Testis (tissue), 3 donors: ENCODE results near the gene MACROD2. TPM values are rescaled to one million over a fixed set of nuclear protein-coding genes. Genes with fewer than 3 reads are reported as not detected.

Experiments
- DNase-seq: peaks from one replicate; pipeline ENCODE4 v3.0.0-alpha.2; 2019
- H3K27ac ChIP-seq, 2 donors: fragments of 200-600 bp; sonication (generic); one replicate each; pipeline ENCODE4 v1.5.1; 2019
- H3K27me3 ChIP-seq: fragments of 200-600 bp; sonication (generic); one replicate; pipeline ENCODE4 v1.5.1; 2019
- H3K36me3 ChIP-seq: fragments of 200-600 bp; sonication (generic); one replicate; pipeline ENCODE4 v1.5.1; 2017; ENCODE audit warnings: low read depth; ENCODE audit errors: missing control alignments
- H3K4me1 ChIP-seq: fragments of 200-600 bp; sonication (generic); one replicate; pipeline ENCODE4 v1.5.1; 2019
- H3K4me3 ChIP-seq, 2 donors: fragments of 200-600 bp; sonication (generic); one replicate each; pipeline ENCODE4 v1.5.1; 2017 to 2019
- H3K9me3 ChIP-seq: fragments of 200-600 bp; sonication (generic); one replicate; pipeline ENCODE4 v1.5.1; 2017
- POLR2A ChIP-seq: fragments of 450-650 bp; IDR thresholded peaks from one replicate; pipeline ENCODE4 v1.6.1; 2017; ENCODE audit warnings: antibody characterized with exemption, mild to moderate bottlenecking, moderate library complexity
- WGBS, 2 donors: methylation state at CpG; one replicate each; pipeline ENCODE4 v1.1.5; 2018; 5-methylcytosine and 5-hydroxymethylcytosine counted together
- intact Hi-C: fragments of 100-400 bp; cut with DNase I; formaldehyde crosslinking; loops from one replicate; pipeline ENCODE4 v1.15.1; 2023; ENCODE audit warnings: low total_unique reads
- polyA plus RNA-seq: library from polyadenylated mRNA; stranded (reverse); fragments of 350-450 nt; fragmentation: Illumina TruSeq; extraction: RNeasy Lipid Tissue Mini Kit (QIAGEN cat#74804); gene quantifications from one replicate; pipeline ENCODE4 v1.2.3, GENCODE V29; 2014; ENCODE audit warnings: low read depth, low replicate concordance; ENCODE audit not compliant: insufficient read depth
- total RNA-seq, 2 donors: library from RNA; depleted of rRNA; stranded (reverse); fragments of >200 nt; gene quantifications; one replicate each; pipeline ENCODE4 v1.2.3, GENCODE V29; 2016
- TF ChIP-seq, protein P1 (sequence below), 3 experiments: fragments of 450-650 bp in 2 of 3; fragments of 200-600 bp in 1 of 3; sonication (generic) in 1 of 3; IDR thresholded peaks; one replicate each; pipeline ENCODE4 v1.5.1; 2016 to 2019; ENCODE audit warnings: antibody characterized with exemption in 3 of 3, mild to moderate bottlenecking in 2 of 3, moderate library complexity in 1 of 3

The MACROD2 gene
- total and polyA plus RNA-seq, 3 donors from 2014 or later = 12.6 to 20.6 (median 16.8) TPM

DNA sequence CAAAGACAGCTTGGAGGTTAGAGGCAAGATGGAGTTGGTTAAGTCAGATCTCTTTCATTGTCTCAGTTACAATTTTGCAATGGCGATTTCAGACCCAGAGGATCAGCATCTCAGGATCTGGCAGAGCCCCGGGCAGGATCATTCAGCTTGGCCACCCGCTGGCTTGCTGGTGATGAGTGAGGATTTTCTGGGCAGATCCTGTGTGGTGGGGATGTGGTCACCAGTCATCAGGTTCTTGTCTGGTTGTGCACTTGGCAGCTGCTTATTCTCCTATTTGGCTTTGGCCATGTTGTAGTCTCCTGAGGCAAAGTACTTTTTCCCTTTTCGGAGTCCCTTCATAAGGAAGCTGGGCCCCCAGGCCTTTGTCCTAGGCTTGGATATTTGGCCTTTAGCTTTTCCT lies 1624.0 kb downstream of the MACROD2 start:
- 84 to 100% methylated on average over 4 of the region's 4 CpGs for WGBS, 2 donors
- Histone ChIP-seq H3K4me1 (no peaks in the 10 kb centered on the region), H3K9me3 (no peaks in the 10 kb centered on the region), H3K4me3 (no peak overlapping the region), H3K27ac (no peak overlapping the region), H3K36me3 (no peaks in the 10 kb centered on the region), H3K27me3 (no peaks in the 10 kb centered on the region)
- intact Hi-C loops = no loop called here
- TF ChIP-seq, protein P1, sequence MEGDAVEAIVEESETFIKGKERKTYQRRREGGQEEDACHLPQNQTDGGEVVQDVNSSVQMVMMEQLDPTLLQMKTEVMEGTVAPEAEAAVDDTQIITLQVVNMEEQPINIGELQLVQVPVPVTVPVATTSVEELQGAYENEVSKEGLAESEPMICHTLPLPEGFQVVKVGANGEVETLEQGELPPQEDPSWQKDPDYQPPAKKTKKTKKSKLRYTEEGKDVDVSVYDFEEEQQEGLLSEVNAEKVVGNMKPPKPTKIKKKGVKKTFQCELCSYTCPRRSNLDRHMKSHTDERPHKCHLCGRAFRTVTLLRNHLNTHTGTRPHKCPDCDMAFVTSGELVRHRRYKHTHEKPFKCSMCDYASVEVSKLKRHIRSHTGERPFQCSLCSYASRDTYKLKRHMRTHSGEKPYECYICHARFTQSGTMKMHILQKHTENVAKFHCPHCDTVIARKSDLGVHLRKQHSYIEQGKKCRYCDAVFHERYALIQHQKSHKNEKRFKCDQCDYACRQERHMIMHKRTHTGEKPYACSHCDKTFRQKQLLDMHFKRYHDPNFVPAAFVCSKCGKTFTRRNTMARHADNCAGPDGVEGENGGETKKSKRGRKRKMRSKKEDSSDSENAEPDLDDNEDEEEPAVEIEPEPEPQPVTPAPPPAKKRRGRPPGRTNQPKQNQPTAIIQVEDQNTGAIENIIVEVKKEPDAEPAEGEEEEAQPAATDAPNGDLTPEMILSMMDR (IDR thresholded peaks at IDR 0.05) = no peak
- TF ChIP-seq POLR2A = no peak
- DNase-seq = no peak

DNA sequence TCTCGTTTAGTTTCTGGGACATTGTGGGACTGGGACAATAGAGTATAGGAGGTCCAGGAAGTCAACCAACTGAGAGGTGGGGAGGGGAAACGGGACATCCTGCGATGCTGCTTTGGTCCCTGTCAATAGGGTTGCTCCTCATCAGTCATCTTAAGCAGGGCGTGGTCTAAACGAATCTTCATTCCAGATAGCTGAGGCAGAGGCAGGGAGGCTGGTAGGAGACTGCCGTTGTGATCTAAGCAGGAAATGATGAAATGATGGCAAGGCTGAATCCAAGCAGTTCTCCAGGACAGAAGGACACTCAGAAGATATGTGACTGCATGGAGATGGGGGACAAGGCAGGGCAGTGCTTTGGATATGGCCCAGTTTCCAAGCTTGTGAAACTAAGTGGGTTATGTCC lies 1624.5 kb downstream of the MACROD2 start:
- Histone ChIP-seq H3K4me3 (no peak overlapping the region), H3K9me3 (no peaks in the 10 kb centered on the region), H3K27me3 (no peaks in the 10 kb centered on the region), H3K4me1 (no peaks in the 10 kb centered on the region), H3K36me3 (no peaks in the 10 kb centered on the region), H3K27ac (no peak overlapping the region)
- intact Hi-C loops = no loop called here
- WGBS, 2 donors = 88 to 91% methylated on average over 6 of the region's 6 CpGs
- TF ChIP-seq, protein P1 (IDR thresholded peaks at IDR 0.05) = no peak
- TF ChIP-seq POLR2A = no peak
- DNase-seq = no peak

DNA sequence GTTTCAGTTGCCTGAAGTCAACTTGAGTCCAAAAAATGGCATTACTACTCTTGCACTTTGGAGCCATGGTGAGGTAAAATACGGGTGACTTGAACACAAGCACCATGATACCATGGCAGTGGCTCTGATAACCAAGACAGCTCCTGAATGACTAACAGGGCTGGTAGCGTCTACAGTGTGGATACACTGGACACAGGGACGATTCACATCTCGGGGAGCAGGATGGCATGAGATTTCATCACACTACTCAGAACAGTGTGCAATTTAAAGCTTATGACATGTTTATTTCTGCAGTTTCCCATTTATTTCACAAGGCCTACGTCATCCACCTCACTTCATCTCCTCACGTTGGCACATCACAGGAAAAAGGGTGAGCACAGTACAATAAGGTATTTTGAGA lies 1627.1 kb downstream of the MACROD2 start:
- Histone ChIP-seq H3K4me3 (no peak overlapping the region), H3K36me3 (no peaks in the 10 kb centered on the region), H3K27me3 (no peaks in the 10 kb centered on the region), H3K27ac (no peak overlapping the region), H3K9me3 (no peaks in the 10 kb centered on the region), H3K4me1 (no peaks in the 10 kb centered on the region)
- intact Hi-C loops = no loop called here
- WGBS, 2 donors = 91 to 95% methylated on average over 6 of the region's 6 CpGs
- DNase-seq = no peak
- TF ChIP-seq, protein P1 (IDR thresholded peaks at IDR 0.05) = no peak
- TF ChIP-seq POLR2A = no peak

DNA sequence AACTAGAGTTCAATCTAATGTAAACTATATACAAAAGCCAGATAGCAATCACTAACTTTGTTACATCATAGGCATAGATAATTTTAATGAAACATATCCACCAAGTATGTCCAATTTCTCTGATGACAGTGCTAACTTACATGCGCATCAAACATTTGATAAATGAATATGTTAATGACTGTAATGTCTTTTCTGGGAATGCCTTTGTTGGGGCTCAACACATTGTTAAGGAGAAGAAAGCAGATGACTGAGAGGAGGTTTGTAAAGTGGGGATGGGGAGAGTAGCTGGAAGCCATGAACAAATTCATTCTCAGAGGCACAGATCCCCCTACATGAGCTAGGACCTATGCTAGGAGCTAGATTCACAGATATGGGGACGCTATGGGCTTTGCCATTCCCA lies 1627.9 kb downstream of the MACROD2 start:
- H3K4me1 ChIP-seq = no peaks in the 10 kb centered on the region
- intact Hi-C loops = no loop called here
- H3K4me3 ChIP-seq = no peak overlapping the region
- H3K36me3 ChIP-seq = no peaks in the 10 kb centered on the region
- DNase-seq = no peak
- TF ChIP-seq, protein P1 (IDR thresholded peaks at IDR 0.05) = no peak
- no peak for TF ChIP-seq POLR2A
- H3K27me3 ChIP-seq = no peaks in the 10 kb centered on the region
- WGBS, 2 donors = 93 to 96% methylated on average over 2 of the region's 2 CpGs
- no peaks in the 10 kb centered on the region for H3K9me3 ChIP-seq
- no peak overlapping the region for H3K27ac ChIP-seq

DNA sequence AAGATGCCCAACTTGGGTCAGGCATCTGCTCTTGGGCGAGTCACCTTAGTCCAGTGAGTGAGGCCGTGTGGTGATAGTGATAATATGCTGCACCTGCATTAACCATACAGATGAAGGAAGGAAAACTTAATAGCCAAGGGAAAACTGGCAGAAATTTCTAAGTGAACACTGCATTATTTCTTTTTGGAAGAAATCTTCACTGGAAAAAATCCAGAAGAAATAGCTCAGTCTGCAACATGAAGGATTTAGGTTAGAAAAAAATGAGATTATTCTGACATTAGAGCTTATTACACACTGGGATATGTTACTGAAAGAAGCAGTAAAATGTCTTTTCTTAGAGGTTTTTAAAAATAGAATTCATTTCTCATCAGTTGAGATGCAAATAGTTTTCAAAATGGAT lies 1630.7 kb downstream of the MACROD2 start:
- intact Hi-C loops = no loop called here
- no peak for DNase-seq
- no peaks in the 10 kb centered on the region for H3K36me3 ChIP-seq
- no peak overlapping the region for H3K4me3 ChIP-seq
- H3K27me3 ChIP-seq = no peaks in the 10 kb centered on the region
- H3K4me1 ChIP-seq = no peaks in the 10 kb centered on the region
- no peak overlapping the region for H3K27ac ChIP-seq
- no peaks in the 10 kb centered on the region for H3K9me3 ChIP-seq
- 68 to 84% methylated on average over 2 of the region's 2 CpGs for WGBS, 2 donors
- no peak for TF ChIP-seq POLR2A
